Psoas muscle (tissue), 8 donors: Measurements from ENCODE around the gene SPC25. TPM values are rescaled to one million over a fixed set of nuclear protein-coding genes. Genes with fewer than 3 reads are reported as not detected.

Experiments
- ATAC-seq, 4 donors: fragments of 200-7000 bp; cut with Tn5 transposase; one replicate each; pipeline ENCODE4 v1.9.1; 2020; ENCODE audit warnings: moderate library complexity in 3 of 4, mild to moderate bottlenecking in 2 of 4
- DNase-seq, 2 donors: peaks; one replicate each; pipeline ENCODE4 v3.0.0-alpha.2; 2020
- H3K27ac ChIP-seq: fragments of 200-600 bp; one replicate; pipeline ENCODE4 v1.8.0; 2022
- H3K27me3 ChIP-seq, 3 donors: fragments of 200-600 bp in 1 of 3; one replicate each; pipeline versions ENCODE4 v1.6.1 to v1.8.0; 2013 to 2022; ENCODE audit warnings: low read length in 2 of 3, mild to moderate bottlenecking in 2 of 3, moderate library complexity in 1 of 3; ENCODE audit not compliant: insufficient read depth in 3 of 3
- H3K36me3 ChIP-seq, 2 donors: fragments of 200-600 bp in 1 of 2; one replicate each; pipeline versions ENCODE4 v1.6.1 to v1.8.0; 2013 to 2022; ENCODE audit warnings: low read depth in 1 of 2, mild to moderate bottlenecking in 1 of 2, moderate library complexity in 1 of 2; ENCODE audit not compliant: insufficient read depth in 1 of 2
- H3K4me1 ChIP-seq: fragments of 200-600 bp; one replicate; pipeline ENCODE4 v1.8.0; 2022
- H3K4me3 ChIP-seq: fragments of 200-600 bp; one replicate; pipeline ENCODE4 v1.8.0; 2022; ENCODE audit warnings: mild to moderate bottlenecking
- H3K9me3 ChIP-seq: fragments of 200-600 bp; one replicate; pipeline ENCODE4 v1.8.0; 2022
- WGBS, 3 donors: extraction: QIAGEN DNeasy Blood & Tissue Kit; methylation state at CpG; one replicate each; pipeline versions ENCODE4 v1.1.6 to v1.1.7; 2013; 5-methylcytosine and 5-hydroxymethylcytosine counted together
- intact Hi-C, 2 donors: fragments of 100-400 bp; cut with DNase I; formaldehyde crosslinking; loops; one replicate each; pipeline versions ENCODE4 v1.11.0 to v1.14.2; 2022
- polyA plus RNA-seq, 3 donors: library from polyadenylated mRNA; stranded (reverse); fragments of 200-250 nt; gene quantifications; one replicate each; pipeline ENCODE4 v1.2.3, GENCODE V29; 2013
- total RNA-seq, 4 donors: library from RNA; stranded (reverse); fragmentation: NEBNext Ultra II Directional in 2 of 4; extraction: Animal tissue kit (Norgen Biotek cat#: 25700) in 2 of 4; gene quantifications; one replicate each; pipeline versions ENCODE4 v1.2.1 to v1.2.4, GENCODE V29; 2021 to 2023
- TF ChIP-seq, protein P1 (sequence below): fragments of 200-600 bp; IDR thresholded peaks from one replicate; pipeline ENCODE4 v1.8.0; 2022; ENCODE audit warnings: antibody characterized with exemption
- donor health status: healthy with polysubstance abuse.
- donor health status: DM: no; HTN: no; CAD: no; lungs with moderate emphysema.
- donor health status: Bipolar disorder and iron deficiency.
- donor health status: healthy.
- donor health status: DM: yes; HTN: yes; CAD: no.
- donor health status: DM: no; HTN: no; CAD: no.
- donor health status: DM: no; HTN: no; CAD: no.
- donor health status: DM: yes; HTN: yes; CAD: no.

The SPC25 gene
- total and polyA plus RNA-seq, 7 donors: 0.18 to 0.29 (median 0.20) TPM; not detected in 3

DNA sequence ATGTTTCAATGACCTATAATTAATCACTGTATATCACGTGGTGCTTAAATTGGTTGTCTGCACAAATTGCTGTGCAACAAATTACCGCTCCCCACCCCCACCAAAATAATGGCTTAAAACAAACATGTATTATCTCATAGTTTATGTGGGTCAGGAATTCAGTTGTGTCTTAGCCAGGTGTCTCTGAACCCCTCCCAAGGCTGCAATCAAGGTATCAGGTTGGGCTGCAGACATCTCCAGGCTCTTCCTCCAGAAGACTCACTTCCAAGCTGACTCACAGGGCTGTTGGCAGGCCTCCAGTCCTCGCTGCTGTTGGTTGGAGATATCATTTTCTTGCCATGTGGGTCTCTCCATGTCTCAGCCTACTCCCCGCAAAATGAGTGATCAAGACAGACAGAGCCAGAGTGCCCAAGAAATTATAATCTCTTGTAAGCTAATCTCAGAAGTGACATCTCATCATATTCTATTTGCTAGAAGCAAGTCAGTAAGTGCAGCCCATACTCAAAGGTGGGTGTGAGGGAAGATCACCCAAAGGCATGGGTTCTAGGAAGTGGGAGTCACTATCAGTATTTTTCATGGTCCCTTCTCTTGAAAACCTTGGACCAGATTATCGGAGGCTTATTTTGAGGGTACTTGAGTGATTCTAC is 38.4 kb downstream of the SPC25 start:
- Histone ChIP-seq H3K27ac (no peak overlapping the region), H3K9me3 (no peaks in the 10 kb centered on the region), H3K4me3 (no peak overlapping the region), H3K27me3 (no peaks in the 10 kb centered on the region), H3K4me1 (peaks cover 16% of the 10 kb centered on the region), H3K36me3 (no peaks in the 10 kb centered on the region)
- TF ChIP-seq, protein P1, sequence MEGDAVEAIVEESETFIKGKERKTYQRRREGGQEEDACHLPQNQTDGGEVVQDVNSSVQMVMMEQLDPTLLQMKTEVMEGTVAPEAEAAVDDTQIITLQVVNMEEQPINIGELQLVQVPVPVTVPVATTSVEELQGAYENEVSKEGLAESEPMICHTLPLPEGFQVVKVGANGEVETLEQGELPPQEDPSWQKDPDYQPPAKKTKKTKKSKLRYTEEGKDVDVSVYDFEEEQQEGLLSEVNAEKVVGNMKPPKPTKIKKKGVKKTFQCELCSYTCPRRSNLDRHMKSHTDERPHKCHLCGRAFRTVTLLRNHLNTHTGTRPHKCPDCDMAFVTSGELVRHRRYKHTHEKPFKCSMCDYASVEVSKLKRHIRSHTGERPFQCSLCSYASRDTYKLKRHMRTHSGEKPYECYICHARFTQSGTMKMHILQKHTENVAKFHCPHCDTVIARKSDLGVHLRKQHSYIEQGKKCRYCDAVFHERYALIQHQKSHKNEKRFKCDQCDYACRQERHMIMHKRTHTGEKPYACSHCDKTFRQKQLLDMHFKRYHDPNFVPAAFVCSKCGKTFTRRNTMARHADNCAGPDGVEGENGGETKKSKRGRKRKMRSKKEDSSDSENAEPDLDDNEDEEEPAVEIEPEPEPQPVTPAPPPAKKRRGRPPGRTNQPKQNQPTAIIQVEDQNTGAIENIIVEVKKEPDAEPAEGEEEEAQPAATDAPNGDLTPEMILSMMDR: no peak
- ATAC-seq (peak in 3 of 4 donors; percentile 46 to 51 (median 48)), DNase-seq (peak in 1 of 2 donors; percentile 26)
- intact Hi-C loops: no loop called here
- WGBS, 3 donors: 69 to 82% (median 70%) methylated on average over 5 of the region's 5 CpGs

DNA sequence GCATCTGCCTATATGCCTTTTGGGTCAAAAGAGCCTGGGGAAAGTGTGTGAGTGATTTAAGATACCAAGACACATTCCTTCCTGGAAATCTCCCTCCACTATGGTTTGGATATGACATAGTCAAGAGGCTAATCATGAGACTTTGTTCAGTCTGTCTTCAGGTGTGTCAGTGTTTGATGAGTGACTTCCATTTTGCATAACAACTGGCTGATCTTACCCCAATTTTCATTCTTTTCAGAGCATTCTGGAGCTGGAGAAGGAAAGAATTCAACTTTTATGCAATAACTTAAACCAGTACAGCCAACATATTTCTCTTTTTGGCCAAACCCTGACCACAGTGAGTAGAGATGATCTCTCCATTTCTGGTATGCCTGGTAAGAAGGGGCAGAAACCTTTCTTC is 39.4 kb downstream of the SPC25 start:
- H3K27me3 ChIP-seq: no peaks in the 10 kb centered on the region
- ATAC-seq (no peak), DNase-seq (no peak)
- H3K36me3 ChIP-seq: no peaks in the 10 kb centered on the region
- H3K4me3 ChIP-seq: no peak overlapping the region
- no peak overlapping the region for H3K27ac ChIP-seq
- H3K4me1 ChIP-seq: peaks cover 16% of the 10 kb centered on the region
- no peaks in the 10 kb centered on the region for H3K9me3 ChIP-seq
- intact Hi-C loops: no loop called here
- TF ChIP-seq, protein P1: no peak

DNA sequence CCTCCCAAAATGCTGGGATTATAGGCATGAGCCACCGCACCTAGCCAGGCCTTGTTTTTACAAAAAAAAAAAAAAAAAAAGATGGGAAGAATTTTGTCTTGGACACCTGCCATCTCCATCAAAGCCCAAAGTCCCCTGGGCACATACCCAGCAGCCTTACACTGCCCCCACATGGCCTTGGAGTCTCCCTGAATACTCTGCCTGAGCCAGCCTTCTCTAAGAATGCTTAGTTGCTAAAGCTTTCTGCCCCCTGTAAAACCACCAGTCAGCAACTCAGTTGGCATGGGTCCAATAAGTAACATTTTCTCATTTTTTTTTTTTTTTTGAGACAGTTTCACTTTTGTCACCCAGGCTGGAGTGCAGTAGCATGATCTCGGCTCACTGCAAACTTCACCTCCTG is 40.6 kb downstream of the SPC25 start:
- no peak overlapping the region for H3K4me3 ChIP-seq
- ATAC-seq (peak in 1 of 4 donors; percentile 47), DNase-seq (peak in 1 of 2 donors; percentile 48)
- H3K36me3 ChIP-seq: no peaks in the 10 kb centered on the region
- H3K4me1 ChIP-seq: peaks cover 16% of the 10 kb centered on the region
- H3K9me3 ChIP-seq: no peaks in the 10 kb centered on the region
- intact Hi-C loops: loop anchor here in 1 of 2 donors (5.0 kb wide), 1 partner anchor 72 kb away; no protein-coding TSS in a partner anchor
- TF ChIP-seq, protein P1: no peak
- no peaks in the 10 kb centered on the region for H3K27me3 ChIP-seq
- H3K27ac ChIP-seq: no peak overlapping the region
- WGBS, 3 donors: 64 to 80% (median 69%) methylated on average over 2 of the region's 2 CpGs

DNA sequence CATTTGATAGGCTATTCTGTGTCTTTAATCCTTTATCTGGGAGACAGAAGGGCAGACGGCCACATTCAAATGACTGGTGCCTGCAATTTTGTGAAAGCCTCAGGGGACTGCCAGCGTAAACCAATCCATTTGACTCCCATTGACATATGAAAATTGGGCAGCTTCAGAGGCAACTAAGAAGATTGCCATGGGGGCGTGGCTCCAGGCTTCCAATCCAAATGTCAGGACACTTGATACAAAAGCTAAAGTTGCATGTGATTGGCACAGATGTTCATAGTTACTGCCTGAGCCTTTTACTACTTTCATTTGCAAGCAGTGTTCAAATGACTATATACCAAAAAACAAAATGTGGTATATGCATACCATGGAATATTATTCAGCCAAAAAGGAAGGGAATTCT is 42.0 kb downstream of the SPC25 start:
- TF ChIP-seq, protein P1: no peak
- peaks cover 16% of the 10 kb centered on the region for H3K4me1 ChIP-seq
- intact Hi-C loops: loop anchor here in 1 of 2 donors (5.0 kb wide), 1 partner anchor 71 kb away; no protein-coding TSS in a partner anchor
- no peaks in the 10 kb centered on the region for H3K36me3 ChIP-seq
- no peak overlapping the region for H3K27ac ChIP-seq
- H3K4me3 ChIP-seq: peak overlapping the region; percentile 3
- no peaks in the 10 kb centered on the region for H3K9me3 ChIP-seq
- 24 to 40% (median 39%) methylated on average over 3 of the region's 3 CpGs for WGBS, 3 donors
- H3K27me3 ChIP-seq: no peaks in the 10 kb centered on the region
- peak; percentile 14 to 60 for DNase-seq
- peak in 3 of 4 donors; percentile 75 to 87 (median 81) for ATAC-seq

DNA sequence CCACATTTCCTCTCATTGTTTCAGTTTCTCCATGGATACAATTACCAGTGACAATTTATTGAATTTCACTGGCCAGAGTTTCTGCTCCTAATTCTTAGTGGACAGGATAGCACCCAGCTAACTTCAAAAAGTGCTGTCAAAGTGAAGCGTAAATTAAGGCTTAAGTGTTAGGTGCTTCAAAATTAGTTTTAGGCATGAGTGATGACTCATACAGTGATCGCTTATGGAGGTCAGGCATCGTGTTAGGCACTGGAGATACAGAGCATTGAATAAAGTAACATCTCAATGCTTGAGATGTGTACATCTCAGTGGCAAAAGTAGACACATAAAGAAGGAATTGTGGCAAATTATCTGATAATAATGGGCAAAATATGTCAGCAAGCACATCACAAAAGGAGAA is 47.0 kb downstream of the SPC25 start:
- intact Hi-C loops: no loop called here
- H3K4me1 ChIP-seq: peaks cover under 1% of the 10 kb centered on the region
- no peaks in the 10 kb centered on the region for H3K36me3 ChIP-seq
- DNase-seq (no peak), ATAC-seq (no peak)
- no peaks in the 10 kb centered on the region for H3K27me3 ChIP-seq
- no peaks in the 10 kb centered on the region for H3K9me3 ChIP-seq
- WGBS, 3 donors: 90 to 92% (median 92%) methylated on average over 3 of the region's 3 CpGs
- TF ChIP-seq, protein P1: no peak
- H3K27ac ChIP-seq: no peak overlapping the region
- no peak overlapping the region for H3K4me3 ChIP-seq
